Lower lobe of right lung (tissue), 2 donors: ENCODE data around the gene HTR2B. TPM values are rescaled to one million over a fixed set of nuclear protein-coding genes. Genes with fewer than 3 reads are reported as not detected.
"Not testable (repeated sequence)": the region's sequence is repeated elsewhere in the genome, so short reads cannot be mapped to it uniquely, and the experiment has no call there.

Experiments
- ATAC-seq, 2 donors: fragments of 200-7000 bp; cut with Tn5 transposase; one replicate each; pipeline ENCODE4 v1.9.1; 2020 to 2022; ENCODE audit warnings: mild to moderate bottlenecking in 2 of 2, moderate library complexity in 2 of 2
- DNase-seq: peaks from one replicate; pipeline ENCODE4 v3.0.0-alpha.2; 2020
- H3K27ac ChIP-seq: fragments of 200-600 bp; one replicate; pipeline ENCODE4 v1.8.0; 2022
- H3K27me3 ChIP-seq: fragments of 200-600 bp; one replicate; pipeline ENCODE4 v1.8.0; 2022; ENCODE audit warnings: low read depth
- H3K36me3 ChIP-seq: fragments of 200-600 bp; one replicate; pipeline ENCODE4 v1.8.0; 2022; ENCODE audit warnings: mild to moderate bottlenecking
- H3K4me1 ChIP-seq: fragments of 200-600 bp; one replicate; pipeline ENCODE4 v1.8.0; 2022
- H3K4me3 ChIP-seq: fragments of 200-600 bp; one replicate; pipeline ENCODE4 v1.8.0; 2022; ENCODE audit warnings: mild to moderate bottlenecking
- H3K9me3 ChIP-seq: fragments of 200-600 bp; one replicate; pipeline ENCODE4 v1.8.0; 2022
- CTCF ChIP-seq: fragments of 200-600 bp; IDR thresholded peaks from one replicate; pipeline ENCODE4 v1.8.0; 2022; ENCODE audit warnings: antibody characterized with exemption, mild to moderate bottlenecking
- intact Hi-C: fragments of 100-400 bp; cut with DNase I; formaldehyde crosslinking; loops from one replicate; pipeline ENCODE4 v1.11.0; 2022
- total RNA-seq: library from RNA; stranded (reverse); fragmentation: NEBNext Ultra II Directional; extraction: Animal tissue kit (Norgen Biotek cat#: 25700); gene quantifications from one replicate; pipeline ENCODE4 v1.2.1, GENCODE V29; 2021
- donor health status: DM: no; HTN: yes; CAD: no; lungs with severe emphysema.

HTR2B gene
- total RNA-seq, 1 donor from 2014 or later, result 0.65 TPM

GRCh38 chr2:231093933-231094332 is 30.9 kb downstream of the HTR2B start:
- H3K4me3 ChIP-seq, result no peak overlapping the region
- ATAC-seq (no peak), DNase-seq (no peak)
- no peak for TF ChIP-seq CTCF
- peaks cover 6% of the 10 kb centered on the region for H3K9me3 ChIP-seq
- H3K4me1 ChIP-seq, result no peaks in the 10 kb centered on the region
- H3K27ac ChIP-seq, result no peak overlapping the region
- H3K36me3 ChIP-seq, result peaks cover 42% of the 10 kb centered on the region
- H3K27me3 ChIP-seq, result no peaks in the 10 kb centered on the region
- intact Hi-C loops, result no loop called here

DNA sequence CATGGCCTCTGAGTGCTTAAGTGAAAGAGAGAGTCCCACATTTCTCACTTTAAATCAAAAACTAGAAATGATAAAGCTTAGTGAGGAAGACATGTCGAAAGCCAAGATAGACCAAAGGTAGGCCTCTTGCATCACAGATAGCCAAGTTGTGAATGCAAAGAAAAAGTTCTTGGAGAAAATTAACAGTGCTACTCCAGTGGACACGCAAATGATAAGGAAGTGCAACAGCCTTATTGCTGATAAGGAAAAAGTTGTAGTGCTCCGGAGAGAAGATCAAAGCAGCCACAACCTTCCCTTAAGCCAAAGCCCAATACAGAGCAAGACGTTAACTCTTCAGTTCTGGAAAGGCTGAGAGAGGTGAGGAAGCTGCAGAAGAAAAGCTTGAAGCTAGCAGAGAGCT is 36.1 kb downstream of the HTR2B start:
- no peak for ATAC-seq
- no peak for TF ChIP-seq CTCF
- no peak for DNase-seq
- intact Hi-C loops, result no loop called here
- Histone ChIP-seq H3K27me3 (no peaks in the 10 kb centered on the region), H3K4me3 (no peak overlapping the region), H3K9me3 (no peaks in the 10 kb centered on the region), H3K36me3 (peaks cover 85% of the 10 kb centered on the region), H3K4me1 (no peaks in the 10 kb centered on the region), H3K27ac (no peak overlapping the region)

DNA sequence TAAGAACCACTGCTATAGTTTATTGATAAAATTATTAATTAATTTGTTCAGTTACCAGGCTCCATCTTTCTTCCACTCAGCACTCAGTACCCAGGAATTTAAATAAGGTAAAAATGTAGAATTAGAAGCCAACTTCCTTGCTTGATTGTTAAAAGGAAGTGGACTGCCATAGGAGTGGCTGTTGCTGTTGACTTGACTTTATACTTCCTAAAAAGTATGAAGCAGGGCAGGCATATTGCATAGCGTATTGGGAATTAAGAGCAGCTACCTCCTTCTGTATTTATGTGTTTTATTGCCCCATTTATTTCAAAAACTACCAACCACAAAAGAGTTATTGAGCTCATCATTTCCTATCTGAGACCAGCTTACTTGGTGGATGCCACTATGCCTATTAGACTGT is 40.3 kb downstream of the HTR2B start:
- Histone ChIP-seq H3K27me3 (no peaks in the 10 kb centered on the region), H3K36me3 (peaks cover 100% of the 10 kb centered on the region), H3K27ac (no peak overlapping the region), H3K9me3 (no peaks in the 10 kb centered on the region), H3K4me1 (no peaks in the 10 kb centered on the region), H3K4me3 (no peak overlapping the region)
- DNase-seq, result no peak
- no peak for TF ChIP-seq CTCF
- no peak for ATAC-seq
- intact Hi-C loops, result no loop called here

GRCh38 chr2:231069379-231070054 is 55.3 kb downstream of the HTR2B start:
- Histone ChIP-seq H3K27ac (no peak overlapping the region), H3K9me3 (no peaks in the 10 kb centered on the region), H3K4me1 (no peaks in the 10 kb centered on the region), H3K27me3 (no peaks in the 10 kb centered on the region), H3K36me3 (peaks cover 85% of the 10 kb centered on the region), H3K4me3 (no peak overlapping the region)
- no peak for TF ChIP-seq CTCF
- DNase-seq (no peak), ATAC-seq (no peak)
- intact Hi-C loops, result no loop called here

DNA sequence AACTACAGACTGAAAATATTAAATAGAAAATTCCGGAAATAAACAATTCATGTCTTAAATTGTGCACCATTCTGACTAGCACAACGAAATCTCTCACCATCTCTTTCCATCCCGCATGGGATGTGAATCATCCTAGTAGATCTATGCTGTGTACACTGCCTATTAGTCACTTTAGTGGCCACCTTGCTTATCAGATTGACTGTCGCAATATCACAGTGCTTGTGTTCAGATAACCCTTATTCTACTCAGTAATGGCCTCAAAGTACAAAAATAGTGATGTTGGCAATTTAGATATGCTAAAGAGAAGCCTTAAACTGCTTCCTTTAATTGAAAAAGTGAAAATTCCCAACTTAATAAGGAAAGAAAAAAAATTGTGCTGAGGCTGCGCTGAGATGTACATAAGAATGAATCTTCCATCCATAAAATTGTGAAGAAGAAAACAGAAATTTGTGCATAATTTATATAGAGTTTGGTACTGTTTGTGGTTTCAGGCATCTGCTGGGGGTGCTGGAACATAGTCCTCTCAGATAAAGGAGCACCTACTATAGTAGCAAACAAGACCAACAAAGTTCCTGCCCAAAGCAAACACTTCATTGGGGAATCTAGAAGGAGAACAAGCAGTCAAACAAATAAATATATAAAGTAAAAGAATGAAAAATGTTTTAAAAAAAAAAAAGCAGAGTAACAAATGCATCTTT is 56.2 kb downstream of the HTR2B start:
- Histone ChIP-seq H3K27me3 (no peaks in the 10 kb centered on the region), H3K4me3 (no peak overlapping the region), H3K4me1 (no peaks in the 10 kb centered on the region), H3K27ac (no peak overlapping the region), H3K36me3 (peaks cover 93% of the 10 kb centered on the region), H3K9me3 (no peaks in the 10 kb centered on the region)
- intact Hi-C loops, result no loop called here
- no peak for TF ChIP-seq CTCF
- ATAC-seq, result no peak
- no peak for DNase-seq

- DNase-seq, H3K4me3 ChIP-seq, H3K9me3 ChIP-seq, H3K27me3 ChIP-seq, H3K27ac ChIP-seq, ATAC-seq, intact Hi-C loops, H3K4me1 ChIP-seq: not testable (repeated sequence)
- peaks cover 96% of the 10 kb centered on the region for H3K36me3 ChIP-seq
These were observed 57.3 kb downstream of the HTR2B start for GRCh38 chr2:231067531-231067930.
